Astrocyte of the cerebellum (primary cell): Measurements from ENCODE around the gene TMEM131L.

Source experiments
- DNase-seq: peaks from one replicate; pipeline ENCODE4 v3.0.0-alpha.2; 2011; ENCODE audit warnings: low read depth
- H3K4me3 ChIP-seq: 2 replicates; pipeline ENCODE4 v1.5.1; 2011; ENCODE audit warnings: mild to moderate bottlenecking, low read depth, low read length, moderate library complexity
- in situ Hi-C: cut with HindIII; loops from 2 replicates; pipeline ENCODE4 v1.10.0; 2017; ENCODE audit warnings: low sequenced_read_pairs
- TF ChIP-seq, protein P1 (sequence below): IDR thresholded peaks from 2 replicates; pipeline ENCODE4 v1.5.1; 2012; ENCODE audit warnings: low read length, low read depth, moderate library complexity, mild to moderate bottlenecking; ENCODE audit errors: missing control alignments

The TMEM131L gene

DNA sequence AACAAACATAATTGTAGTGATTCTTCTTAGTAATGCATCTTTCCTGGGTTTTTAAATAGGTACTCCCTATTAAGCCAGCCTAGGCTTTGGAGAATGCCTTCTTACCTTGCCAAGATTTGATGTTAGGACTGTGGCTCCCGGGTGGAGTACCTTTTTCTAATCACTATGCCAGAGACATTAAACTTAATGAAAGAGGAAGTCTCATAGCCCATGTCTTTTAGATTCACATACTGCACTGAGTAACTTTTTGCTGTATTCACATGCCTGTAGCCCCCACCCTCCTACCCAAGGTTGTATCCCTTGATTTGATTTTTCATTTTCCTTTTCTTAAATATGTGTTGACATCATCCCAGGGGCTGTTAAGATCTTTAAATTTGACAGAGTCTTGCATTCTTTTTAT lies 113.7 kb downstream of the TMEM131L start:
- in situ Hi-C loops: no loop called here
- no peak for DNase-seq
- H3K4me3 ChIP-seq: no peak overlapping the region
- TF ChIP-seq, protein P1, sequence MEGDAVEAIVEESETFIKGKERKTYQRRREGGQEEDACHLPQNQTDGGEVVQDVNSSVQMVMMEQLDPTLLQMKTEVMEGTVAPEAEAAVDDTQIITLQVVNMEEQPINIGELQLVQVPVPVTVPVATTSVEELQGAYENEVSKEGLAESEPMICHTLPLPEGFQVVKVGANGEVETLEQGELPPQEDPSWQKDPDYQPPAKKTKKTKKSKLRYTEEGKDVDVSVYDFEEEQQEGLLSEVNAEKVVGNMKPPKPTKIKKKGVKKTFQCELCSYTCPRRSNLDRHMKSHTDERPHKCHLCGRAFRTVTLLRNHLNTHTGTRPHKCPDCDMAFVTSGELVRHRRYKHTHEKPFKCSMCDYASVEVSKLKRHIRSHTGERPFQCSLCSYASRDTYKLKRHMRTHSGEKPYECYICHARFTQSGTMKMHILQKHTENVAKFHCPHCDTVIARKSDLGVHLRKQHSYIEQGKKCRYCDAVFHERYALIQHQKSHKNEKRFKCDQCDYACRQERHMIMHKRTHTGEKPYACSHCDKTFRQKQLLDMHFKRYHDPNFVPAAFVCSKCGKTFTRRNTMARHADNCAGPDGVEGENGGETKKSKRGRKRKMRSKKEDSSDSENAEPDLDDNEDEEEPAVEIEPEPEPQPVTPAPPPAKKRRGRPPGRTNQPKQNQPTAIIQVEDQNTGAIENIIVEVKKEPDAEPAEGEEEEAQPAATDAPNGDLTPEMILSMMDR: no peak

DNA sequence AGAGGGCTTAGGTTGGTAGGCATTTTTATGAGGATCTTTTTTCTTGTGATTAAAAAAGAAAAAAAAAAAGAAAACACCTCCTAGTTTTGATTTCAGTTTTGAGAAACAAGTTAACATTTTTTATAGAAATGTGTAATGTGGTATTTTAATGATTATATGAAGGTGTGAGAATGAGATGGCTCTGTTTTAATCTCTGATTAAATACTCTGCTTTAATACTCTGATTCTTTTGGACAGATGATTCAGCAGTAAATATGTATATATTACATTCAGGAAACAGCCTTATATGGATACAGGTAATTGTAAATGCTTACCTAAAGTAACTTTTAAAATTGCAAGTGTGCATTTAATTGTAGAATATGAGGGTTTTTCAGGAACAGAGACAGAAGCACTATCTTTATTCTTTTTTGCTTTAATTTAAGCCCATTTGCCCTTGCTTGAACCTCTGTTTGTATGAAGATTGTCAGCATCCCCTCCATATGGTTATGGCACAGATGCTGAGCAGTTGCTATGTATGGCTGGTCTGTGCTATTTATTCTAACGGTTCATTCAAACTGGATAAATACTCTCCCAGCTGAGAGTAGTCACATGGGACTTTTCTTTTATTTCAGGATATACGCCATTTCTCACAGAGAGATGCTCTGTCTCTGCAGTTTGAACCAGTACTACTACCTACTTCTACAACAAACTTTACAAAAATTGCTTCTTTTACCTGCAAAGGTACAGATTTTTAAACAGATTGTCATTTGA lies 117.0 kb downstream of the TMEM131L start:
- DNase-seq: no peak
- in situ Hi-C loops: no loop called here
- TF ChIP-seq, protein P1: no peak
- no peak overlapping the region for H3K4me3 ChIP-seq

DNA sequence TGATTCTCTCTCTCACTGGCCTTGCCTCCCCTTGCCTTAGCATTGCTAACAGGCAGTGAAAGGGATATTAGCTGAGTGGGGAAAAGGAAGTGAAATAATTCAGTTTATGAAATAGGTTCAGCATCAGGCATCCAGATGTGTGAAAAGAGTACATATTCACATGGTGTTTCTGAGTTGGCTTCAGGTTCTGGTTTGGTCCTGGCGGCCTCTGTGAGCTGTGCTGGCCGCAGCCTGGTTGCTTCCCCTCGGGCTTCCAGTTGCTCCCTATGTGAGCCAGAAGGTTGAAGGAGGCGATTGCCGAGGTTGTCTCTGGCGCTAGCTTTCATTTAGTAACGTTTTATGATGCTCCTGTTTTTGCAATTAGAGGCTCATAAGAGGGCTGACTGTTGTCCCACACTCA lies 118.9 kb downstream of the TMEM131L start:
- H3K4me3 ChIP-seq: no peak overlapping the region
- no peak for DNase-seq
- in situ Hi-C loops: no loop called here
- TF ChIP-seq, protein P1: no peak

DNA sequence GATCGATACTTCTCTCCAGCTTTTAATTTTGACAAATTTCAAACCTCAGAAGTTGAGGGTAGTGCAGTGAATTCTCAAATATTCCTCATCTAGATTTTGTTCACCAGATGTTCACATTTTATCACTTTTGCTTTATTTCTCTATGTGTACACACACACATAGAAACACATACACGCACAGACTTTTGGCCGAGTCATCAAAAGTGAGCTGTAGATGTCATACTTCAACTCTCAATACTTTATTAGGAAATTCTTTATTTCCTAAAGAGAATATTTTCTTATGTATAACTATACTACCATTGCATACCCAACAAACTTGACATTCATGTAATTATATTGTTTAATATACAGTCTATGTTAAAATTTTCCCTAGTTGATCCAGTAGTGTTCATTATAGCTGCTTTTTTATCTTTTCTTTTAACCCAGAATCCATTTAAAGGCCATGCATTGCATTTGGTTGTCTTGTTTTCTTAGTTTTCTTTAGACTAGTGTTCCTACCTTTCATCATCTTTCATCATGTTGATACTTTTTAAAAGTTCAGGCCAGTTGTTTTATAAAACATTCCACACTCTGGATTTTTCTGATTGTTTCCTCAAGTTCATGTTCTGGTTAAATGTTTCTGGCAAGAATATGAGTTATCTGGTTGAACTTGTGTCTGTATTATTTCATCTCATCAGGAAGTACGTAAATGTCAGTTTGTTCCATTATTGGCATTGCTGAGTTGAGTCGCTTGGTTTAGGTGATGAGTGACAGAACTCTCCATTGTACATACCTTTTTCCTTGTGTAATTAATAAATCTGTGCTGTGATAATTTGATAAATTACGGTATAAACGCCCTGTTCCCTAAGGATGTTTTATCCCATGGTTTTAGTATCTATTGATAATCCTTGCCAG lies 123.8 kb downstream of the TMEM131L start:
- in situ Hi-C loops: no loop called here
- TF ChIP-seq, protein P1: no peak
- no peak for DNase-seq
- no peak overlapping the region for H3K4me3 ChIP-seq

DNA sequence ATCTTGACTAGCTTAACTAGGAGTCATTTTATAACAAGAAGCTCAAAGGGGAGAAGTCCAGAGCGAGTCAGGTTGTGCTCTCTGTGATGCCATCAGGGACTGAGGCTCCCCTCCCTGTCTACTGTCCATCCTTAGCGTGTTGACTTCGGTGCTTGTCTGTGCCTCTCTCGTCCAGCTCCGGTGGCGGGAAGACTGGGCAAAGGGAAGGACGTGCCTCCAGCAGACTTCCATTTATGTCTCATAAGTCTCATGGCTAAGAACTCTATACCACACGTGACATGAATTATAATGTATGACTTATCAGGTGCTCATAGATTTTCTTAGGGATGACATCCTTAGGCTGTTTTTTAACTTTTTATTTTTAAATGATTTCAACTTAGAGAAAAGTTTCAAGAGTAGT lies 125.3 kb downstream of the TMEM131L start:
- TF ChIP-seq, protein P1: no peak
- no peak overlapping the region for H3K4me3 ChIP-seq
- DNase-seq: no peak
- in situ Hi-C loops: no loop called here

DNA sequence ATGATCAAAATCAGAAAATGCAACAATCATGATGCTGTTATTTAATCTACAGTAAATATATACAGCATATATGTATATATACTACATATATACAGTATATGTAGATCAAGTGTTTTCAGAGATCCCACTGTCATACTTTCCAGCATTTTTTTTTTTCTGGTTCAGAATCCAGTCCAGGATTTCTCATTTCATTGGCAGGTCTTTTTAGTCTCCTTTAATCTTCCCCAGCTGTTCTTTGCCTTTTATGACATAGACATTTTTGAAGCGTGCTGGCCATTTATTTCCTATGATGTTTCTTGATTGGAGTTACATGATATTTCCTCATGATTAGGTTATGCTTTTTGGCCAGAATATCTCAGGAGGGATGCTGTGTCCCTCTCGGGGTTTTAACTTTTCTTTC lies 125.9 kb downstream of the TMEM131L start:
- TF ChIP-seq, protein P1: no peak
- DNase-seq: no peak
- in situ Hi-C loops: no loop called here
- H3K4me3 ChIP-seq: no peak overlapping the region
